NCI-H2171 (cell line): ENCODE data around the gene ZNF79.

ENCODE experiments used
- DNase-seq: peaks from one replicate; lab custom pipeline; 2025; lab: John Stamatoyannopoulos, UW

Gene ZNF79

DNA sequence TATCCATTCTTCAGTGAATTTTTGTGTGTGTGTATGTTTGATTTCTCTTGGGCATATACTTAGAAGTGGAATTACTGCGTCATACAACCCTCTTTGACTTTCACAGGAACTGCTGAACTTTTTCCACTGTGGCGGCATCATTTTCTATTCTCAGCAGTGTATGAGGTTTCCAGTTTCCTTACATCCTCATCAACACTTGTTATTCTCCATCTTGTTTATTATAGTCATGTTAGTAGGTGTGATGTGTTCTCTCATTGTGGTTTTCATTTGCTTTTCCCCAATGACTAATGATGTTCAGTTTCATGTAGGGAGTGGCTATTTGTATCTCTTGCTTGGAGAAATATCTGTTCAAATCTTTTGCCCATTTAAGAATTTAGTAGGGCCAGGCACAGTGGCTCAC is 2.6 kb downstream of the ZNF79 start:
- DNase-seq = no peak

DNA sequence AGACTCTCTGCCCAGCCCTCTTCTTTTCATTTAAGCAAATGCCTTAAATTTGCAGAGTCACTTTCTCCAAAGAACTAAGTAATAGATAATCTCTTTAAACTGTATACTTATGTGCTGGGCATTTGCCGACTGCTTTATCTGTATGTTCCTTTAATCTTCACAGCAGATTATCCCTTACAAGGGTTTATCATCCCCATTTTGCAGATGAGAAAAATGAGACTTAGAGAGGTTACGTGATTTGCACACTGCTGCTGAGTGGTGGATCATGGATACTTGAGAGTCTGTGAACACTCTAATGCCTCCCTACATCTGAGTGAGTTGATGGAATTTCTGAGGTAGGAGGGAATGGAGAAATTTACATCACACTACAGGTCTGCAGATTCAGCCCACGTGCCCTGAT is 4.2 kb downstream of the ZNF79 start:
- no peak for DNase-seq

DNA sequence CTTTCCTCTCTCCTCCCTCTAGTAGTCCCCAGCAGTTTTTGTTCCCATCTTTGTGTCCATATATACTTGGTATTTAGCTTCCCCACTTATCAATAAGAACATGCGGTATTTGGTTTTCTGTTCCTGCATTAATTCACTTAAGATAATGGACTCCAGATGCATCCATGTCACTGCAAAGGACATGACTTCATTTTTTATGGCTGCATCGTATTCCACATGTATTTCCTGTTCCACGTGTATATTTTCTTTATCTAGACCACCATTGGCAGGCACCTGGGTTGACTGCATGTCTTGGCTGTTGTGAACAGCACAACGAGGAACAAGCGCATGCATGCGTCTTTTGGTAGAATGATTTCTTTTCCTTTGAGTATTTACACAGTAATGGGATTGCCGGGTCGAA is 6.2 kb downstream of the ZNF79 start:
- no peak for DNase-seq

DNA sequence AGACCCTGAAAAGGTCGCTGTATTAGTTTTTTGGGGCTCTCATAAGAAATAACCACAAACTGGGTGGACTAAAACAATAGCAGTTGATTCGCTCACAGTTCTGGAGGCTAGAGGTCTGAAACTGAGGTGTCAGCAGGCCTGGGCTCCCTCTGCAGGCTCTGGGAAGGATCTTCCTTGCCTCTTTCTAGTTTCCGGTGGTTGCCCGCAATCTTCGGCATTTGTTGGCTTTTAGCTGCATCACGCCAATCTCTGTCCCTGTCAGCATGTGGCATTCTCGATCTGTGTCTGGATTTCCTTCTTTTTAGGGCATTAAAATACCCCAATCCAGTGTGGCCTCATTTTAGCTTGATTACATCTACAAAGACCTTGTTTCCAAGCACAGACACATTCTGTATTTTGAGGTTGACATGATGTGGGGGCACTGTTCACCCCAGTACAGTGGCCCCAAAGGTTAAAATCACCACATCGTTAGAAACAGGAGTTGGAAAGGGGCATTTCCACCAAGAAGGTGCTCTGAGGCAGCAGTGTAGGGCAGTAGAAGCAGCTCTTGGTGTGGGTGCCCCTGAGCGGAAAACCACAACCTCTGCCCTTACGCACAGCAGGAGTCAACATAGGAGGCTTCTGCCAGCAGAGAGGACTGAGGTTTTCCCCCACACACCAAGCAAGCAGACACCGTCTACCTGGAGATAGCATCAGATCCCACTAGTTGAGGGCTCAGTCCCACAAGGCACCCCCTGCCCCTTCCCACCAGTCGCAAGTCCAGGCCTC is 13.5 kb downstream of the ZNF79 start:
- no peak for DNase-seq

DNA sequence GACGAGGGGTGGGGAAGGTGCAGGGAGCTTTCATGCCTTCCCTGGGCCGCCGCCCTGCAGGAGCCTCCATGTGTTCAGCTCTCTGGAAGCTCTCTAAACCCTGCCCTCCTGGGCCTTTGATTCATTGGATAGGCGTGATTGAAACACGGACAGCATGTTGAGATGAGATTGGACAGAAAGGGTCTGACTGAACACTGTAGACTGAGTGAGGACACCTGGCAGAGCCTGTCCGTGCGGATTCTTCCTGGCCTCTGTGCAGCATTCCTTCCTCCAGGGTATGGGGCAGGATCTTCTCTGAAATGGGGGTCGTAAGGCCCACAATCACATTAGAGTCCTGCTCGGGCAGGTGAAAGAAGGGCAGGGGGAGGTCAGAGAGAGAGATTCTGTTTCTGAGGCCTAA is 14.2 kb downstream of the ZNF79 start:
- DNase-seq = no peak

DNA sequence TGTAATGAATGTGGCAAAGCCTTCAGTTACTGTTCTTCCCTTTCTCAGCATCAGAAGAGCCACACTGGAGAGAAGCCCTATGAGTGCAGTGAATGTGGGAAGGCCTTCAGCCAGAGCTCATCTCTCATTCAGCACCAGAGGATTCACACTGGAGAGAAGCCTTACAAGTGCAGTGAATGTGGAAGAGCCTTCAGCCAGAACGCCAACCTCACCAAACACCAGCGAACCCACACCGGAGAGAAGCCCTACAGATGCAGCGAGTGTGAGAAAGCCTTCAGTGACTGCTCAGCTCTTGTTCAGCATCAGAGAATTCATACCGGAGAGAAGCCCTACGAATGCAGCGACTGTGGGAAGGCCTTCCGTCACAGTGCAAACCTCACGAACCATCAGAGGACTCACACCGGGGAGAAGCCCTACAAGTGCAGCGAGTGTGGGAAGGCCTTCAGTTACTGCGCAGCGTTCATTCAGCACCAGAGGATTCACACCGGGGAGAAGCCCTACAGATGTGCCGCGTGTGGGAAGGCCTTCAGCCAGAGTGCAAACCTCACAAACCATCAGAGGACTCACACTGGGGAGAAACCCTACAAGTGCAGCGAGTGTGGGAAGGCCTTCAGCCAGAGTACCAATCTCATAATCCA is 20.2 kb downstream of the ZNF79 start:
- DNase-seq = no peak

DNA sequence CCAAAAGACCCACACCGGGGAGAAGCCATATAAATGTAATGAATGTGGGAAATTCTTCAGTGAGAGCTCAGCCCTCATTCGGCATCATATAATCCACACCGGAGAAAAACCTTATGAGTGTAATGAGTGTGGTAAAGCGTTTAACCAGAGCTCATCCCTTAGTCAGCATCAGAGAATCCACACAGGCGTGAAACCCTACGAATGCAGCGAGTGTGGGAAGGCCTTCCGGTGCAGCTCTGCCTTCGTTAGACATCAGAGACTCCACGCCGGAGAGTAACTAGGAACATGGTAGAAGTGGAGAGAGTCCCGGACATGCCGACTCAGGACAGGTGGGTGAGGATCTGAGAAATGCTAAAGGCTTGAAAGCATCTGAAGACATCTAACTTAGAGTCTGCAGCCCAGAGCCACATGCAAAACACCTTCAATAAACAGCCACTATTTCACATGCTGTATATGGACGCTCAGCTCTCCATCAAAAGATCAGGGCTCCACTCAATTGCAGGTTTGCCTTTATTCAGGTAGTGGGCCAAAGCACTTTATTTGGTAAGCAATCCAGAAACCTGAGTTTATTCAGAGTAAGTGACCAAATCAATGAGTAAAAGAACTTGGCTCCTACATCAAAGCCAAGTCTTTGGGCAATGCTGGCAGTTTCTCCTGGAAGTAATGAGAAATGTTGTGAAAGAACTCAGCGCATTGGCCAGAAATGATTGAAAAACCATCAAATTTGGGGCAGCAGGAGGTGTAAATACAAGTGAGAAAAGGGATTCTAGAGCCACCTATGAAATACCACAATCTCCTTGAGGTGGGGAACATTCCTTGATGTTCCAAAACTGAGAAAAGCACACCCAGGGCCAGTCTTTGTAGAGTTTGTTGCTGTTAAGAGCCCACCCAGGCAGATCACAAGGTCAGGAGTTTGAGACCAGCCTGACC is 21.0 kb downstream of the ZNF79 start:
- DNase-seq = no peak

DNA sequence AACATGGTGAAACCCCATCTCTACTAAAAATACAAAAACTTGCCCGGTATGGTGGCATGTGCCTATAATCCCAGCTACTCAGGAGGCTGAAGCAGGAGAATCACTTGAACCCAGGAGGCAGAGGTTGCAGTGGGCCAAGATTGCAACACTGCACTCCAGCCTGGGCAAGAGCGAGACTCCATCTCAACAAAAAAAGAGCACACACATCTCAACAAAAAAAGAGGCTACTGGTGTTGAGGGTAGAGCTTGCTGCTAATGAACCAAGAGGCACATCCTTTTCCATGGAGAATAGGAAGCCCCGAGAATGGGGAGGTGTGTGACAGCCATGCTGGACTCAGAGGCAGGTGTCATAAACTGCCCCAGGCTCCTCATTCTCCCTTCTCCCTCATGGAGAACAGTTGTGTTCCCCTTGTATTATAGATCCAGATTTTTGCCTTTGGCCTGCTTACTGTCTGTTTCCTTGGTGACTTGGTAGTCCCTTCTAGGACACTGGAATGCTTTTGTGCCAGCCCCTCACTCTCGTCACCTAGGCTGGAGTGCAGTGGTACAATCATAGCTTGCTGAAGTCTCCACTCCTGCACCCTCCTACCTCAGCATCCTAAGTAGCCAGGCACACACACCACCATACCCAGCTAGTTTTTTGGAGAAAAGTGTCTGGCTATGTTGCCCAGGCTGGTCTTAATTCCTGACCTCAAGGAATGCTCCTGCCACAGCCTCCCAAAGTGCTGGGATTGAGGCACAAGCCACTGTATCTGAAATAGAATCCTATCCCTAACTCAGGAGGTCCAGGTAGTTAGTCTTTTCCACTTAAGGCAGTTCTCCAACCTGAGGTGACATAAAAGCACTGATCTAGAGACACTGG is 21.9 kb downstream of the ZNF79 start:
- DNase-seq = no peak

DNA sequence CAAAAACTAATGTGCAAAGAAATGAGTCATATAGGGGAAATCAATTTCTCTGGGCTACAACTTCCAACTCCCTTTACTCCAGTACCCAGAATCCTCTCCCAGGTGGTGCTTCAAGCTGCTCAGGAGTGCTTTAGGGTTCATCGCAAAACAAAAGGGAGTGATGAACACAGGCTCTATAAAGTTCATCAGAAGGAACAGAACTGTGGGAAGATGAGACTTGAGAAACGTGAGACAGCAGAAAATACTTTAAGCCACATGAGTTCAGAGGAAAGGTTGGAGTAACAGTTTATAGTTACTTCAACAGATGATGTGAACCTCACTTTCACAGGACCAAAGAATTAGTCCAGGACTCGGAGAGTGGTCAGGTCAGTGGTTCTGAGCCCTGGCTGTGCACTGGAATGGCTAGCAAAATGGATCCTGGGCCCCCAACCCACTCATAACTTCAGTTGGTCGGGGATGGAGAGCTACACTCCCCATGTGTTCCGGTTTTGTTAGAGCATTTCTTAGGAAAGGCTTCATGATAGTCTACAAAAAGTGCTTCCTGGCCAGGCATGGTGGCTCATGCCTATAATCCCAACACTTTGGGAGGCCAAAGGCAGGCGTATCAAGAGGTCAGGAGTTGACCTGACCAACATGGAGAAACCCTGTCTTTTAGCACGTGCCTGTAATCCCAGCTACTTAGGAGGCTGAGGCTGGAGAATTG is 22.7 kb downstream of the ZNF79 start:
- no peak for DNase-seq

DNA sequence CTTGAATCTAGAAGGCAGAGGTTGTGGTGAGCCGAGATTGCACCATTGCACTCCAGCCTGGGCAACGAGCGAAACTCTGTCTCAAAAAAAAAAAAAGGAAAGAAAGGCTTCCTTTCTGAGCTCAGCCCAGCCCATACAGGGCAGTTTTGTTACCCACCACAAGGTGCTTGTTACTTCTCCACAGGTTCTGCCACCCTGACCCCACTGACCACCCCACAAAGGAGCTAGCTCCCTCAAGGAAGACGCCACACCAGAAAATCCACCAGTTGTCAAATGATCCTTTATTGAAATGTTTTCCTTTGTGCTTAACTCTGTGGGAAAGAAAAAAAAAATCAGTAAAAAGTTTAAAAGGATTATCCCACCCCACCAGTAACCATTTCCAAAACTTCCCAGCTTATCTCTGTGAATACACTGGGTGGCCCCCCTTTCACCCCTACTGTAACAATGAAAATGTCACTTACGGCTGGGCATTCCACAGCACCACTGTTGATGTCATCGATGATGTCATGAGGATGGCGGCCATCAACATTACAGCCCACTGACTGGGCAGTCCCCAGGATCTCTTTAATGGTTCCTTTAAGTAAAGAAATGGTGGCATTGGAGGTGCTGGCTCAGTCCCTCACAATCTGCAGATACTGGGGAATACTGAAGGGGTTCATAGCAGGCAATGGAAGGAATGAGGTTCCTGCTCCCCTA is 23.4 kb downstream of the ZNF79 start:
- no peak for DNase-seq

DNA sequence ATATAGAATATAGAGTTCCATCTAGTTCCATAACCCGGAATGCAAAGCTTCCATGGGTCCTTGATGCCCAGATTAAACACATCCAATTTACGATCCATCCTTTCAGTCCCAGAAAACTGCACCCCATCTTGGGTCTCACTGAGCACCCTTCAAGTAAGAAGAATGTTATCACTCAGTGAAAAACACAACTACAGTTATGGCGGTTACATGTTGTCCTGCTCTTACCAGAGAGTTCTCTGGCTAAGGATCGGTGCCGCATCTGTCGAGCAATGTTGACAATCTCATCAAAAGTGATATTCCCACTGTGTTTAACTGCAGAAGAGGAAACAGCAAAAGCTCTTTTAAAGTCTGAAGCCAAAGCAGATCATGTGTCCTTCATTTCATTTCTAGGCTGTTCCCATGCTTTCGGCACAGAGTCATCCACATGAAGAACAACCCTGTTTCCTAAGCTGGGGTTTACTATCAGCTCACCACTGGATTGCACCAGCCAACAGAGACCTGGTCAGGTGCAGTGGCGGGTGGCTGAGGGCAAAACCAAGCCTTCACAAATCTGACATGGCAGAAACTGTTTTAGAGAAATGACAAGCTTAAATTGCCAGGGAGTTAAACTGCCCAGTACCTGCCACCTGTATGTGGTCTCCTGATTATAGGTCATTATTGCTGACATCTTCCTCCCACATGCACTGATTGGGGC is 24.1 kb downstream of the ZNF79 start:
- no peak for DNase-seq

DNA sequence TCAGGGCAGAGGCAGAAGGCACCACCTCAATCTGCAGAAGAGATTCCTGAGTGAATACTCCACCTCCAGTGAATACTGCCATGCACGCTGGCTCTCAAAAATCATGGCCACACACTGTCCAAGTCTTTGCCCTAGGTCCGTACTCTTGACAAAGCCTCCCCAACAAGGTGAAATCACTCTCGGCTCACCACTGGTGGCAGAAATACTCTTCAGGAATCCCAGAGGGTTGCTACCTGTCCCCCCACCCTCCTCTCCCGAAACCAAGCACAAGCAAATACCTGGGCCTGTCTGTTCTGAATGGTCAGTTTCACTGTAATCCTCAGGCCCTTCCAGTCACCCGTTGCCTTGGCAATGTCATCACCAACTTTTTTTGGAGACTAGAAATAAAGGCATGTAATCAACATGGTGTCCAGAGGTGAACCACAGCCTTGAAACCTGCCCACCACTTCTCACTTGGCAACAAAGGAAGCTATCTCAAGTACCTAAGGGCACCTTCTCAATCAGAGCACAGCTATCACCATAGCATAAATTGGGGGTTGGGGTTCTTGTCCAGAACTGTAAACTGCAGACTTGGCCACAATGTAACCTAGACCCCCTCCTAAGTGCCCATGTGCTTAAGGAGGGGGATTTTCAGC is 25.3 kb downstream of the ZNF79 start:
- DNase-seq = no peak

DNA sequence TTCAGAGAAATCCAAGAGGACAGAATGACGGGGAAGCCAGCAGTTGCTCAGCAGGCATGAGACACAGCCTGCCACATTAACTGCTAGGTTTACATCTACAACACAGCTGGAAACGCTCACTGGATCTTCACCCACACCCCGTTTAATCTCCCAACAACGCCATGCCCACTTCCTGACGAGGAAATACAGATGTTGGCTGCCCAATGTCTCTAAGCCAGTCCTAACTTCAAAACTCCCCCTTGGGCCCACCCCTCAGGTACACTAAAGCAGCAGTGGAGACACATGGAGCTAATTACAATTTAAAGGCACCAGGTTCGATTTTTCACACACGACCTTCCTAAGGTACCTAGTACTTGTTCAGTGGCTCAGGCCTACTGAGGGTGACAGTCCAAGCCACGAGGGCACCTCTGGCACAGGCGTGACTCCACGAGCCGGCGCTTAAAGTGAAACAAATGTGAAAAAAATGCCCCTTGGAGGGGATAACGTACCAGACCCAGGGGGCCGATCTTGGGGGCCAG is 26.1 kb downstream of the ZNF79 start:
- DNase-seq = no peak

DNA sequence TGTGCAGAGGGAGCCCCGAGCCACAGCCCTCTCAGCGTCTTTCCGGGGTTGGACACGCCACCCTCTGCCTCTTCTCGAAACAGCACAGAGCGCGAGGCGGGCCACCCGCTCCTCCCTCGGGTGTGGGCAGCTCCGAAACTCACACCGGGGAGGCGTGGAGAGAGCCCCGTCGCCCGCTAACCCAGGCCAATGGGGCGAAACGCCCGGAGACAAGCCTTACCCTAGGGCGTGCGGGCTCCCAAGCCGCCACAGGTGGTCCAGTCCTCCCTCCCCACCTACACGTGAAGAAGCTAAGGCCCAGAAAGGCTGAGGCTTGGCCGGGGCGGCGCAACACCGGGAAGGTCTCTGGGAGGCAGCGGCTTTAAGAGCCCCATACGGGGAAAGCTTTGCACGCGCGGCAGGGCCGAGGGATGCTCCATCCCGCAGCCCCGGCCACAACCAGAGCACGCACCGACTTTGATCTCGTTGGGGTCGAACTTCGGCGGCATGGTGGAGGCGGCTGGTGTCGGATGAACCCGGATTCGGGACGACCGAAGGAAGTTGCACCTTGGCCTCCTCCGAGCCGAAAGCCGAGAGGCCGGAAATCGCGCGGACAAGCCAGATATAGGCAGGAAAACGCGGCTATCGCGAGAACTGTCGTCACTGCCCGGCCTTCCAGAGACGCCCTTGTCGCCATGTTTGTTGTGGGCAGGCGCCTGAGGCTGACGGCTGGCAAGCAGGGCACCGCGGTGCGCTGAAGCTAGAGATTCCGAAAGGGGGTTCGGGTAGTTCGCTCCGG is 26.8 kb downstream of the ZNF79 start, which contains the start of the genes LRSAM1 and RPL12:
LRSAM1 (plus strand) TSS at position 681 of the 778 bp plus-strand sequence. CDS start 3,018 bp downstream, outside the sequence.
RPL12 (minus strand) TSS at position 577 of the 778 bp plus-strand sequence; CDS start at position 488, 89 bp downstream.
- peak; percentile 98 for DNase-seq

DNA sequence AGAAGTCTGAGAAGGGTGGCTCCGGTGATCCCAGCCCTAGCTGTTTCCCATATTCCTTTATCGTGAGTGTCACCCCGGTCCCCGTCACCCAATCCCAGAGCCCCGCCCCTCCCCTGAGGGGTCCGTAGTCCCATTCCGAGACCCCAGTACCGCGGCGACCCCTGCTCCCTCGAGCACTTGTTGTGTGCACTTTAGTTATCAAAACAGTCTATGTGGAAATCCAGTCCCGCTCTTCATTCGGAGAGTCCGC is 27.4 kb downstream of the ZNF79 start:
- no peak for DNase-seq

DNA sequence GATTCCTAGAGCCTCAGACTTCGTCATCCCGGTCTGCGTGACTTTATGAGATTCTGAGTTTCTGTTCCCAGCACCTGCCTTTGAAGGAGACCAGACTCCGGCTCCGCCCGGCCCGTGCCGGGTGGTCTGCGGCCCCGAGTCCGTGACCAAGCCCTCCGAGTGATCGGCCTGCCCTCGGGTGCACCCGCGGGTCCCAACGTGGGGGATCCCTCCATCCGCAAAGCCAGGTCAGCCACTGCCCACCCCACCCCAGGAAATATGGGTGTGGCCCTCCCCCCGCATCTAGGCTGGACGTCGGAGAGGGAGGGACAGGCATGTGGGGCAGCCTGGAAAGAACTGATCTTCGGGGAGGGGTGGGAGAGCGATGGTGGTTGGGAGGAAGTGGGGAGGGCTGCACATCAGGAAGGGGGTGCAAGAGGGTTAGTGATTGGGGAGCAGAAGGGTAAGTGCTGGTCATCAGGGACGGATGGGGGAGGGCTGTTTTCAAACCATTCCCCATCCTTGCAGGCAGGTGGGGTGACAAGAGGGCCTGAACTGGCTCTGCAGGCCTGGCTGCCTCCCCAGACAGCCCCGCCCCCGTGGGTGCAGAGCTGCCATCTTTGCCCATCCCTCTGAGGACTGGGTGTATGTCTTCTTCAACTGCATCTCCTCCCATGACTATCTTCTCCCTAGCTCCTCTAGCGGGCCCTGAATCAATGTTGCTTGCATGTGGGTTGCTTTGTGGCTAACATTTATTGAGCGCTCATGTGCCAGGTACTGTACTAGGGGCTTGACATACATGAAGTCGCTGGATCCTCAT is 27.9 kb downstream of the ZNF79 start:
- no peak for DNase-seq

DNA sequence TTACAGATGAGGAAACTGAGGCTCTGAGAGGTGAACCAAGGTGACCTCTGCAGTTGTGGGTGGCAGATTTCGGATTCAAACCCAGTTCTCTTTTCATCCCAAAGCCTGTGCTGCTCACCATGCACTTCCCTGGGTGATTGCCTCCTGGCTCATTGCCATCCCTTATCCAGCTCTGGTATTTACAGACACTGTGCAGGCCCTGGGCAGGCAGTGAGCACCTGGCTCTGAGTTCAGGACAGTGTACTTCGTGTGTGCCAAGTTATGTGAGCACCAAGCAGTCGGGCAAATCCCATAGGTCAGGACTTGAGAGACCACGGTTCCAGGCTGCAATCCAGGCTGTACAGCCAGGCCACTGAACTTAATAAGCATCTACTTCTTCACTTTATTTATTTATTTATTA is 28.5 kb downstream of the ZNF79 start:
- no peak for DNase-seq
